ENCODE results near the gene MKNK2. TPM values are rescaled to one million over a fixed set of nuclear protein-coding genes. Genes with fewer than 3 reads are reported as not detected.

Gene MKNK2
- total RNA-seq, 1 experiment from 2014 or later: 240 TPM

- no TSS peak for BruUV-seq (replicated peaks)
- TF ChIP-seq REST (IDR thresholded peaks at IDR 0.05; ENCODE audit: insufficient read depth in 1 of 2, low read depth in 2 of 2, low read length in 1 of 2) (no peak), TCF7L2 (IDR thresholded peaks at IDR 0.05; ENCODE audit: low read depth, low read length) (no peak), POLR2AphosphoS5 (IDR thresholded peaks at IDR 0.05; ENCODE audit: low read depth, low read length) (no peak), CTCF (IDR thresholded peaks at IDR 0.05) (no peak; the same call in 1 of the 2 replicates), SIN3A (IDR thresholded peaks at IDR 0.05; ENCODE audit: borderline replicate concordance, insufficient read depth, low read depth, low read length) (no peak)
- Histone ChIP-seq H3K27ac (ENCODE audit: low read length) (peak within 1 kb of the TSS; percentile 78), H3K36me3 (ENCODE audit: control insufficient read depth, insufficient read depth, low read length) (no peaks in the 10 kb centered on the region; the same call in 1 of the 2 replicates), H3K4me3 (ENCODE audit: low read depth in 2 of 2, low read length in 2 of 2) (peak within 1 kb of the TSS; percentile 62 to 69), H3K27me3 (ENCODE audit: control insufficient read depth, insufficient read depth, low read length) (no peaks in the 10 kb centered on the region), H3K4me1 (ENCODE audit: control insufficient read depth, insufficient read depth, low read length) (0 out of 2 replicates have a peak, but pooled peaks cover 3% of the 10 kb centered on the region), H3K9me3 (ENCODE audit: control insufficient read depth, insufficient read depth, low read depth, low read length) (no peaks in the 10 kb centered on the region)
- DNase-seq (ENCODE audit: low read depth, low spot score) (peak; percentile 32), ATAC-seq (peak; percentile 88)
- intact Hi-C loops (cut with micrococcal nuclease; ENCODE audit: unreplicated experiment) (loop anchor here (2.0 kb wide), 1 partner anchor 20 kb away; no protein-coding TSS in a partner anchor), in situ Hi-C loops (cut with HindIII; ENCODE audit: low pct_unique_long_range_greater_than_20kb, low sequenced_read_pairs) (no loop called here)
- ChIA-PET POLR2A (no interaction called here), CTCF (no interaction called here)
These were observed 45.6 kb upstream of the MKNK2 start, which contains the start of gene IZUMO4 for GRCh38 chr19:2096480-2097202. TSS of gene IZUMO4 (plus strand) at chr19:2096915. CDS start at chr19:2096946, 31 bp downstream.

DNA sequence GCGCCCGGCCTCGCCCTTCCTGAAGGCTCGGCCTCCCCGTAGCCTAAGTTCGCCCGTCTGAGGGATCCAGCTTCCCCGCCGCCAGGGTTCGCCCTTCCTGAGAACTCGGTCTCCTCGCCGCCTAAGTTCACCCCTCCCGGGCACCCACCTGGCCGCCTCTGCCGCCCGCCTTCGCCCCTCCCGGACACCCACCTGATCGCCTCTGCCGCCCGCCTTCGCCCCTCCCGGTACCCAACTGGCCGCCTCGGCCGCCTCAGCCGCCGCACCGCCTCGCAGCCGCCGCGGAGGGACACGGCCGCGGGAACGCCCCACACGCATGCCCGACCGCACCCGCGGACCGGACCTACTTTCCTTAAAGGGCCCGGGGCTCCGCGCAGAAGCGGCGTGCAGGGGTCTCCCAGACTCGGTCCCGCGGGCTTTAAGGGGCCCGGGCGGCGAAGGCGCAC lies 45.0 kb upstream of the MKNK2 start, which contains the start of gene MOB3A:
Gene MOB3A (minus strand): TSS at position 293 of the 446 bp plus-strand sequence. CDS start 17,766 bp downstream, outside the sequence.
- POLR2A ChIA-PET: no interaction called here

More for the DNA sequence above, 45.0 kb upstream of the MKNK2 start, which contains the start of gene MOB3A:
- 0 out of 2 replicates have a peak, but pooled peaks have one; percentile 34 for TF ChIP-seq TCF7L2 (IDR thresholded peaks at IDR 0.05; ENCODE audit: low read depth, low read length)
- peak; percentile 68; the same call in 1 of the 2 replicates for TF ChIP-seq POLR2AphosphoS5 (IDR thresholded peaks at IDR 0.05; ENCODE audit: low read depth, low read length)
- TF ChIP-seq REST (IDR thresholded peaks at IDR 0.05; ENCODE audit: insufficient read depth in 1 of 2, low read depth in 2 of 2, low read length in 1 of 2): no peak
- TF ChIP-seq SIN3A (IDR thresholded peaks at IDR 0.05; ENCODE audit: borderline replicate concordance, insufficient read depth, low read depth, low read length): peak; percentile 78; the same call in 1 of the 2 replicates
- TF ChIP-seq CTCF (IDR thresholded peaks at IDR 0.05): no peak
- intact Hi-C loops (cut with micrococcal nuclease; ENCODE audit: unreplicated experiment) (loop anchor here (2.0 kb wide), 1 partner anchor 19 kb away; no protein-coding TSS in a partner anchor), in situ Hi-C loops (cut with HindIII; ENCODE audit: low pct_unique_long_range_greater_than_20kb, low sequenced_read_pairs) (no loop called here)
- peak within 1 kb of the TSS; percentile 78 for H3K27ac ChIP-seq (ENCODE audit: low read length)
- BruUV-seq (replicated peaks): no TSS peak
- H3K4me3 ChIP-seq (ENCODE audit: low read depth in 2 of 2, low read length in 2 of 2): peak within 1 kb of the TSS; percentile 62 to 69
- 0 out of 2 replicates have a peak, but pooled peaks cover 3% of the 10 kb centered on the region for H3K4me1 ChIP-seq (ENCODE audit: control insufficient read depth, insufficient read depth, low read length)
- H3K9me3 ChIP-seq (ENCODE audit: control insufficient read depth, insufficient read depth, low read depth, low read length): no peaks in the 10 kb centered on the region
- ATAC-seq (peak; percentile 77), DNase-seq (ENCODE audit: low read depth, low spot score) (peak; percentile 4)
- H3K27me3 ChIP-seq (ENCODE audit: control insufficient read depth, insufficient read depth, low read length): no peaks in the 10 kb centered on the region
- no peaks in the 10 kb centered on the region; the same call in 1 of the 2 replicates for H3K36me3 ChIP-seq (ENCODE audit: control insufficient read depth, insufficient read depth, low read length)
- CTCF ChIA-PET: no interaction called here

All from Panc1 (cell line).